KMS-11 (cell line): ENCODE results near the gene USP36.

Experiments used
- H2AFZ ChIP-seq: fragments of 200-600 bp; sonication (generic); 2 replicates; pipeline ENCODE4 v1.6.1; 2016; ENCODE audit warnings: antibody characterized with exemption, mixed run types, low read depth
- H3K27ac ChIP-seq: fragments of 200-600 bp; sonication (generic); 2 replicates; pipeline ENCODE4 v1.6.1; 2016; ENCODE audit warnings: mild to moderate bottlenecking, mixed run types
- H3K27me3 ChIP-seq: fragments of 200-600 bp; sonication (generic); 2 replicates; pipeline ENCODE4 v1.6.1; 2017; ENCODE audit warnings: mild to moderate bottlenecking, low read depth, mixed run types, moderate library complexity; ENCODE audit not compliant: insufficient read depth
- H3K36me3 ChIP-seq: fragments of 200-600 bp; sonication (generic); 2 replicates; pipeline ENCODE4 v1.6.1; 2017; ENCODE audit warnings: mild to moderate bottlenecking, mixed run types; ENCODE audit not compliant: insufficient read depth
- H3K4me1 ChIP-seq: fragments of 200-600 bp; sonication (generic); 2 replicates; pipeline ENCODE4 v1.6.1; 2016; ENCODE audit warnings: mild to moderate bottlenecking, low read depth, mixed run types; ENCODE audit not compliant: poor library complexity, severe bottlenecking
- H3K4me2 ChIP-seq: fragments of 200-600 bp; sonication (generic); 2 replicates; pipeline ENCODE4 v1.7.0; 2016; ENCODE audit warnings: mild to moderate bottlenecking, mixed run types
- H3K4me3 ChIP-seq: fragments of 200-600 bp; sonication (generic); IDR thresholded peaks from 2 replicates; pipeline ENCODE4 v1.6.1; 2017; ENCODE audit warnings: low read depth, low read length, mixed read lengths; ENCODE audit not compliant: insufficient read depth
- H3K79me2 ChIP-seq: fragments of 200-600 bp; sonication (generic); 2 replicates; pipeline ENCODE4 v1.6.1; 2016; ENCODE audit warnings: low read depth, mixed run types; ENCODE audit not compliant: insufficient read depth
- H3K9ac ChIP-seq: fragments of 200-600 bp; sonication (generic); 2 replicates; pipeline ENCODE4 v1.6.1; 2016; ENCODE audit warnings: mild to moderate bottlenecking, mixed run types
- H4K20me1 ChIP-seq: fragments of 200-600 bp; sonication (generic); 2 replicates; pipeline ENCODE4 v1.6.1; 2016; ENCODE audit warnings: mild to moderate bottlenecking, mixed run types; ENCODE audit not compliant: insufficient read depth
- TF ChIP-seq, protein P1 (sequence below): fragments of 200-600 bp; sonication (generic); conservative IDR thresholded peaks from 2 replicates; pipeline ENCODE4 v1.6.1; 2017; ENCODE audit warnings: low read depth, mild to moderate bottlenecking, antibody characterized with exemption, low read length, moderate library complexity, mixed read lengths

Gene USP36

GRCh38 chr17:78800132-78800931 lies 40.3 kb downstream of the USP36 start:
- H4K20me1 ChIP-seq, result no peaks in the 10 kb centered on the region
- peaks cover 20% of the 10 kb centered on the region for H3K36me3 ChIP-seq
- H3K9ac ChIP-seq, result no peak overlapping the region
- no peak overlapping the region for H3K4me2 ChIP-seq
- H2AFZ ChIP-seq, result no peak overlapping the region
- H3K27ac ChIP-seq, result no peak overlapping the region
- TF ChIP-seq, protein P1, sequence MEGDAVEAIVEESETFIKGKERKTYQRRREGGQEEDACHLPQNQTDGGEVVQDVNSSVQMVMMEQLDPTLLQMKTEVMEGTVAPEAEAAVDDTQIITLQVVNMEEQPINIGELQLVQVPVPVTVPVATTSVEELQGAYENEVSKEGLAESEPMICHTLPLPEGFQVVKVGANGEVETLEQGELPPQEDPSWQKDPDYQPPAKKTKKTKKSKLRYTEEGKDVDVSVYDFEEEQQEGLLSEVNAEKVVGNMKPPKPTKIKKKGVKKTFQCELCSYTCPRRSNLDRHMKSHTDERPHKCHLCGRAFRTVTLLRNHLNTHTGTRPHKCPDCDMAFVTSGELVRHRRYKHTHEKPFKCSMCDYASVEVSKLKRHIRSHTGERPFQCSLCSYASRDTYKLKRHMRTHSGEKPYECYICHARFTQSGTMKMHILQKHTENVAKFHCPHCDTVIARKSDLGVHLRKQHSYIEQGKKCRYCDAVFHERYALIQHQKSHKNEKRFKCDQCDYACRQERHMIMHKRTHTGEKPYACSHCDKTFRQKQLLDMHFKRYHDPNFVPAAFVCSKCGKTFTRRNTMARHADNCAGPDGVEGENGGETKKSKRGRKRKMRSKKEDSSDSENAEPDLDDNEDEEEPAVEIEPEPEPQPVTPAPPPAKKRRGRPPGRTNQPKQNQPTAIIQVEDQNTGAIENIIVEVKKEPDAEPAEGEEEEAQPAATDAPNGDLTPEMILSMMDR, result no peak
- H3K27me3 ChIP-seq, result no peaks in the 10 kb centered on the region
- no peaks in the 10 kb centered on the region; the same call in 1 of the 2 replicates for H3K79me2 ChIP-seq
- no peaks in the 10 kb centered on the region for H3K4me1 ChIP-seq
- no peak overlapping the region for H3K4me3 ChIP-seq

DNA sequence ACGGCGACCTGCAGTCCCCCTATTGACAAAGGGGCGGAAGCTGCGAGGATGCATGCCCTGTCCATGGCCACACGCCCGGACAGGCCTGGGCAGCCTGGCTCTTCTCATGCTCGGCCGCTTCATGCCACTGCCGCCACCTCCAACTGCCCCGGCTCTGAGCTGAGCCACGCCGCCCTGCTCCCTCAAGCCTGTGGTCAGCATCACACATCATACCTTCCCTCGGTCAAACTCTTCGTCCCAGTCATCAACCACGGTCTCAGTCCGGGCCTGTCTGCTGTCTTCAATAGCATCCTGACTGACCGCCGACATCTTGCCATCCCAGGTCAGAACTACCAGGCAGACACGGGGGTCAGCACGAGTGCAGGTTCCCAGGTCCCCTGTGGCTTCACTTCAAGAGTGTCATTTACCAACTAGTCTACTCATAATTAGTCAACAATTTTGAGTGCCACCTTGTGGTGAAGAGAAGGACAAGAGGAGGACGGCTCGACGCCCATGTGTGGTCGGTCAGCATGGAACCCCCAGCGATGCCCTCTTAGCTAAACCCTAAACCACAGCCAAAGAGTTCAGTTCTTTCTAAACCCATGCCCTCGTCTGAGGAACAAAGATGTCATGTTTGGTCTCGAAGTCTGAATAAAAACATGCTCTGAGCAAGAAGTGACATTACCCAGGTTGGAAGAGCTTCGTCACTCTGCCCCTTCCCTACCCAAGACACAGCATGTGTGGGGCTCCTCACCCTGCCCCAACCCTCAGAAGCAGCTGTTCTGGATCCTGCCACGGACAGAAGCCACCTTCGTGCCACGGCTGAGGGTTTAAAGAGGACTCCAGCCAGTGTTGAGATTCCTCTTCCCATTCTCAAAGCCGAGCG lies 41.7 kb downstream of the USP36 start:
- no peak overlapping the region for H3K27ac ChIP-seq
- no peaks in the 10 kb centered on the region for H3K4me1 ChIP-seq
- H3K4me3 ChIP-seq, result no peak overlapping the region
- no peak overlapping the region for H3K9ac ChIP-seq
- no peak overlapping the region for H3K4me2 ChIP-seq
- TF ChIP-seq, protein P1, result peak; percentile 66
- H2AFZ ChIP-seq, result no peak overlapping the region
- no peaks in the 10 kb centered on the region for H4K20me1 ChIP-seq
- no peaks in the 10 kb centered on the region for H3K27me3 ChIP-seq
- H3K79me2 ChIP-seq, result no peaks in the 10 kb centered on the region; the same call in 1 of the 2 replicates
- H3K36me3 ChIP-seq, result peaks cover 20% of the 10 kb centered on the region

GRCh38 chr17:78797691-78798585 lies 42.7 kb downstream of the USP36 start:
- Histone ChIP-seq H4K20me1 (no peaks in the 10 kb centered on the region), H3K27ac (no peak overlapping the region), H2AFZ (no peak overlapping the region), H3K79me2 (no peaks in the 10 kb centered on the region; the same call in 1 of the 2 replicates), H3K4me2 (no peak overlapping the region), H3K4me1 (no peaks in the 10 kb centered on the region), H3K9ac (no peak overlapping the region), H3K4me3 (no peak overlapping the region), H3K36me3 (peaks cover 20% of the 10 kb centered on the region), H3K27me3 (no peaks in the 10 kb centered on the region)
- TF ChIP-seq, protein P1, result no peak

DNA sequence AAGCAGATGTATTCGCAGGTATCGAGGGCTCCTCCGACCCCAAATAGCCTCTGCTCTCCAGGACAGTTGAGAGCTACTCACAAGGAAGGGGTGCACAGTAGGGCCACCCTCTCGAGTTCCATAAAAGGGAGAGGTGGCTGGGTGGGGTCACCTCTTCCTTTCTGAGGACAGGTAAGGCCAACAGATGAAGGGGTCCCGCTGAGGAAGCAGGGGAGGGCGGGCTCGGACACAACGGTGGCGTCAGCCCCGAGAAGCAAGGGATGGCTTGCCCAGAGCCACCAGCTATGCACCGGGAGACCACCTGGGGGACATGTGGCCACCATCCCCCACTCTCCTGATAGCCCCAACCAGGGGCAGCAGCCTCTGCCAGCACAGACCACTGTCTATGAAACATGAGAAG lies 43.4 kb downstream of the USP36 start:
- H3K4me1 ChIP-seq, result no peaks in the 10 kb centered on the region
- H3K9ac ChIP-seq, result no peak overlapping the region
- no peaks in the 10 kb centered on the region for H3K27me3 ChIP-seq
- no peaks in the 10 kb centered on the region for H4K20me1 ChIP-seq
- no peaks in the 10 kb centered on the region; the same call in 1 of the 2 replicates for H3K79me2 ChIP-seq
- H3K36me3 ChIP-seq, result peaks cover 20% of the 10 kb centered on the region
- TF ChIP-seq, protein P1, result no peak
- no peak overlapping the region for H3K4me2 ChIP-seq
- H3K27ac ChIP-seq, result no peak overlapping the region
- no peak overlapping the region for H2AFZ ChIP-seq
- H3K4me3 ChIP-seq, result no peak overlapping the region
